Peyer's patch (tissue), 4 donors: ENCODE data around the gene UFM1.

Source experiments
- CTCF ChIP-seq, 6 experiments: fragments of 450-650 bp in 4 of 6; fragments of 200-600 bp in 2 of 6; sonication (generic) in 1 of 6; IDR thresholded peaks; one replicate each; pipeline ENCODE4 v1.5.1; 2017 to 2019; ENCODE audit warnings: antibody characterized with exemption in 6 of 6, mild to moderate bottlenecking in 3 of 6, moderate library complexity in 1 of 6
- POLR2A ChIP-seq, 2 donors: fragments of 450-650 bp; IDR thresholded peaks; one replicate each; pipeline ENCODE4 v1.5.1; 2017; ENCODE audit warnings: antibody characterized with exemption in 2 of 2, mild to moderate bottlenecking in 2 of 2, moderate library complexity in 2 of 2

- TF ChIP-seq CTCF (IDR thresholded peaks at IDR 0.05) (no peak), POLR2A (IDR thresholded peaks at IDR 0.05) (no peak)
Measured at GRCh38 chr13:38409771-38410170, 60.1 kb downstream of the UFM1 start.
